ENCODE measurements around the gene RAB3GAP1. TPM values are rescaled to one million over a fixed set of nuclear protein-coding genes. Genes with fewer than 3 reads are reported as not detected.

The RAB3GAP1 gene
- total RNA-seq, 4 donors from 2014 or later = 71.8 to 76.9 (median 72.3) TPM

GRCh38 chr2:135130751-135131150 lies 78.7 kb downstream of the RAB3GAP1 start:
- 86 to 100% methylated on average over 2 of the region's 2 CpGs for WGBS, 2 donors (ENCODE audit: low coverage in 1 of 2)

DNA sequence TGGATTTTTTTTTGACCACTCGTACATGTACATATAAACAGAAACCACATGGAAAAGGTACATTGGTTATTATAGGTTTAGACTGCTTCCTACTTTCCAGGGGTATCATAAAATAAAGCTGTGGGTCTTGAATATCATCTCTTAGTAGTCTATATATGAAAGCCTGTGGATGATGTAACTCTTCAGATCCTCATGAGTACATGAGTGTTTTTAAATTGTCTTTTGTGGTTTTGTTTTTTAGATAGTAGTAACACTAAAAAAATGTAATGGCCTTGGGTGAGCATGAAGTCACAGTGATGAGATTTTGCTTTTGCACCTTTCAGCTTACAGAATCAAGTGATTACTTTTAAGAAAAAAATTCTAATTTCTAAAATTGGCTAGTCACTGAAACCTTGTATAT lies 80.2 kb downstream of the RAB3GAP1 start:
- no peak for ATAC-seq
- TF ChIP-seq CTCF (IDR thresholded peaks at IDR 0.05) = no peak
- TF ChIP-seq POLR2A (IDR thresholded peaks at IDR 0.05) = no peak
- TF ChIP-seq POLR2AphosphoS5 (IDR thresholded peaks at IDR 0.05) = no peak
- TF ChIP-seq EP300 (IDR thresholded peaks at IDR 0.05) = no peak
- no peak overlapping the region for H3K27ac ChIP-seq
- no peaks in the 10 kb centered on the region for H3K4me1 ChIP-seq
- WGBS, 2 donors (ENCODE audit: low coverage in 1 of 2) = 67 to 82% methylated on average over 1 of the region's 1 CpG
- H3K36me3 ChIP-seq = peaks cover 3 to 93% of the 10 kb centered on the region in 2 donors
- no peaks in the 10 kb centered on the region for H3K27me3 ChIP-seq
- H3K9me3 ChIP-seq = no peaks in the 10 kb centered on the region
- no peak overlapping the region for H3K4me3 ChIP-seq

More at GRCh38 chr2:135130751-135131150, 78.7 kb downstream of the RAB3GAP1 start:
- no peak for TF ChIP-seq POLR2AphosphoS5 (IDR thresholded peaks at IDR 0.05)
- TF ChIP-seq POLR2A (IDR thresholded peaks at IDR 0.05) = no peak
- TF ChIP-seq CTCF (IDR thresholded peaks at IDR 0.05) = no peak
- TF ChIP-seq EP300 (IDR thresholded peaks at IDR 0.05) = no peak
- Histone ChIP-seq H3K9me3 (no peaks in the 10 kb centered on the region), H3K27ac (no peak overlapping the region), H3K4me3 (no peak overlapping the region), H3K36me3 (peaks cover 4 to 93% of the 10 kb centered on the region in 2 donors), H3K27me3 (no peaks in the 10 kb centered on the region), H3K4me1 (peaks cover 0 to under 1% (median 0%) of the 10 kb centered on the region in 3 donors)
- ATAC-seq = no peak

DNA sequence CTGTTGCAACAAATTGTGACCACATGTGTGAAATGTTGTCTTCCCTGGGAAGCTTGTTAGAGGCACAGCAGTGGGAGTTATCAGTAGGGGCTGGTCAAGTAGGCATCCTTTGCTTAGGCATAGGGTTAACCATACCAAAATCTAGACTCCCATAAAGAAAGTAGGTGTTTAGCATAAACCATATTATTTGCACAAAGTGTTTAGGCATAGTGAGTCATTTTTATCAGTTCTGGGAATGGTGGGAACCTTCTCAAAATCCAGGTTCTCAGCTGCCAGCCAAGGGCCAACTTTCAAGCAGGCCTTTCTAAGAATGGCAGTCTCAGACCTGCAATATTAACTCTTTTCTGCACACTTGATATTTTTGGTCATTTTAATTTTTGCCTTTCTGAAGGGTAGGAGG lies 88.5 kb downstream of the RAB3GAP1 start:
- H3K27me3 ChIP-seq = no peaks in the 10 kb centered on the region
- no peak for ATAC-seq
- peaks cover 0 to 80% of the 10 kb centered on the region in 2 donors for H3K36me3 ChIP-seq
- no peak overlapping the region for H3K4me3 ChIP-seq
- no peaks in the 10 kb centered on the region for H3K4me1 ChIP-seq
- no peaks in the 10 kb centered on the region for H3K9me3 ChIP-seq
- no peak overlapping the region for H3K27ac ChIP-seq
- no peak for TF ChIP-seq POLR2AphosphoS5 (IDR thresholded peaks at IDR 0.05)
- TF ChIP-seq POLR2A (IDR thresholded peaks at IDR 0.05) = no peak
- no peak for TF ChIP-seq EP300 (IDR thresholded peaks at IDR 0.05)
- no peak for TF ChIP-seq CTCF (IDR thresholded peaks at IDR 0.05)

DNA sequence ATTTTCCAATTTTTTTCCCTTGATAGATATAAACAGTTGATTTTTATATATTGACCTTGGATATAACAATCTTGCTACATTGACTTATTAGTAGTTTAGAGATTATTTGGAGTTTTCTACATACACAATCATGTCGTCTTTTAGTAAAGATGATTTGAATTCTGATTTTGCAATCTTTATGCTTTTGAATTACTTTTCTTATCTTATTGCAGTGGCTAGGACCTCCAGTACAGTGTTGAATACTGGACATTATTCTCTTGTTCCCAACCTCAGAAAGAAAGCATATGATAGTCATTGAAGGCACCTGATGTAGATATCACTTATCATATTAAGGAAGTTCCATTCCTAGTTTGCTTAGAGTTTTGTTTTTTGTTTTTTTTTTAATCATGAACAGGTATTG lies 90.2 kb downstream of the RAB3GAP1 start:
- TF ChIP-seq EP300 (IDR thresholded peaks at IDR 0.05) (no peak), CTCF (IDR thresholded peaks at IDR 0.05) (no peak), POLR2AphosphoS5 (IDR thresholded peaks at IDR 0.05) (no peak), POLR2A (IDR thresholded peaks at IDR 0.05) (no peak)
- no peaks in the 10 kb centered on the region for H3K9me3 ChIP-seq
- WGBS, 2 donors (ENCODE audit: low coverage in 1 of 2) = 95 to 100% methylated on average over 1 of the region's 1 CpG
- H3K4me3 ChIP-seq = no peak overlapping the region
- H3K4me1 ChIP-seq = no peaks in the 10 kb centered on the region
- ATAC-seq = no peak
- peaks cover 0 to 63% of the 10 kb centered on the region in 2 donors for H3K36me3 ChIP-seq
- no peak overlapping the region for H3K27ac ChIP-seq
- no peaks in the 10 kb centered on the region for H3K27me3 ChIP-seq

GRCh38 chr2:135144343-135144742 lies 92.3 kb downstream of the RAB3GAP1 start:
- Histone ChIP-seq H3K27ac (no peak overlapping the region), H3K4me3 (no peak overlapping the region), H3K9me3 (no peaks in the 10 kb centered on the region), H3K27me3 (no peaks in the 10 kb centered on the region), H3K36me3 (peaks cover 0 to 53% of the 10 kb centered on the region in 2 donors), H3K4me1 (no peaks in the 10 kb centered on the region)
- no peak for ATAC-seq
- 92 to 100% methylated on average over 1 to 2 of the region's 2 CpGs for WGBS, 2 donors (ENCODE audit: low coverage in 1 of 2)
- TF ChIP-seq POLR2AphosphoS5 (IDR thresholded peaks at IDR 0.05) = no peak
- no peak for TF ChIP-seq POLR2A (IDR thresholded peaks at IDR 0.05)
- no peak for TF ChIP-seq EP300 (IDR thresholded peaks at IDR 0.05)

Data from gastroesophageal sphincter (tissue), 4 donors.